NCI-H82 treated with DMSO at 0.1 percent for 48 hours (cell line): ENCODE measurements around the gene APOF.
"Not testable (repeated sequence)": the region's sequence is repeated elsewhere in the genome, so short reads cannot be mapped to it uniquely, and the experiment has no call there.

Source experiments
- DNase-seq: peaks from one replicate; lab custom pipeline; 2025; ENCODE audit not compliant: unreplicated experiment; lab: John Stamatoyannopoulos, UW

The APOF gene

DNA sequence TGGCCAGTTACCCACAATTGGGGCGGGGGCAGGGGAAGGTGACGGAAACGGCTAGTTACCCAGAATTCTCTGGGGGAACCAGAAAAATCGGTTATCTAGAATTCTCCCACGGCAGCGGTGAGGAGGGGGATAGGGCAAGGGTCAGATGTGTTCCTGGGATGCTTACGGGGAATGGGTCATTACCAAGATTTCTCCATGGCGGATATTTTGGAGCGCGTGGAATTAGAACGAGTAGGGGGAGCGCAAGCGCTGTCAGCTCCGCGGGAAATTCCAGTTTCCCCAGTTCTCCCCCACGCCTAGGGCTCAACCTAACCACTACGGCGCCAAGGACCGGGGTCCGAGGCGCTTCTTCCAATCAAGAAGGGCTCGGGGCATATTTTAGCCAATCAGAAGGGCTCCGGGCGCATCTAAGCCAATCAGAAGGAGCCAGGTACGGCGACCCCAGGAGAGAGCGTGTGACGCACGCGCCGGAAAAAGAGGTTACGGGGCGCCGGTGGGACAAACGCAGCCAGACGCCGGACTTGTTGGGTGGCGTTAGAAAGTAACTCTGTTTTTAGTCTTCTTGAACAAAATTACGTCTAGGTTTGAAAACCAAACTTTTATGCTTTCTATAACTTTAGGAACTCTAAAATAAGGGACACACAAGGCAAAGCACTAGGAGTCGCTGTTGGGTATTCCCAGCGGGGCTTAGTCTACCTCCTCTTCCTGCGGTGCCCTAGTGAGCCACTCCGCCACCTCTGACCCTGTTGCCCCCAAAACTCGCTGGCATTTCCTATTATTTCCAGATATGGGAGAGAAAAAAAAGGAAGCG lies 28.8 kb downstream of the APOF start, which contains the start of gene PAN2:
TSS of gene PAN2 (minus strand) at position 322 of the 811 bp plus-strand sequence. CDS start 906 bp downstream, outside the sequence.
- DNase-seq, result peak; percentile 91

DNA sequence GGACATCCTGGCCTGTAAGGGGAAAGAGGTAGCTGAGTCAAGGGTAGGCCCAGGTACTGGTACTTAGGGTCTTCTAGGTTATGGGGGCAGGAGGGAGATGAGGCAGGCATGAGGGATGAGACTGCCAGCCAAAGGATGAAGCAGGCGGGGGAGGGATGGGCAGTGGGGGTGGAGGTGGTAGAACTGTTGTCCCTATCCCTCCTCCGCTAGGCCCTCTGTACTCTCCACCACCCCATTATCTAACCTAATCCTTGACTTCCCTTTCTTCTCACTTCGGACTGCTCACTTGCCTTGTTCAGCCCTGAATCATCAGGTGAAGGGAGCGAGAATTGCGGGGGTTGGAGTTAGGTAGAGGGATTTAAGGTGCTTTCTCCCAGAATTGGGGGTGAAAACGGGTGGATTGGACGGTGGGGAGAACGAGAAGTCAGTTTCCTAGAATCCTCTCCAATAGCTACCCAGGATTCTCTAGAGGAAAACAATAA lies 29.4 kb downstream of the APOF start:
- no peak for DNase-seq

DNA sequence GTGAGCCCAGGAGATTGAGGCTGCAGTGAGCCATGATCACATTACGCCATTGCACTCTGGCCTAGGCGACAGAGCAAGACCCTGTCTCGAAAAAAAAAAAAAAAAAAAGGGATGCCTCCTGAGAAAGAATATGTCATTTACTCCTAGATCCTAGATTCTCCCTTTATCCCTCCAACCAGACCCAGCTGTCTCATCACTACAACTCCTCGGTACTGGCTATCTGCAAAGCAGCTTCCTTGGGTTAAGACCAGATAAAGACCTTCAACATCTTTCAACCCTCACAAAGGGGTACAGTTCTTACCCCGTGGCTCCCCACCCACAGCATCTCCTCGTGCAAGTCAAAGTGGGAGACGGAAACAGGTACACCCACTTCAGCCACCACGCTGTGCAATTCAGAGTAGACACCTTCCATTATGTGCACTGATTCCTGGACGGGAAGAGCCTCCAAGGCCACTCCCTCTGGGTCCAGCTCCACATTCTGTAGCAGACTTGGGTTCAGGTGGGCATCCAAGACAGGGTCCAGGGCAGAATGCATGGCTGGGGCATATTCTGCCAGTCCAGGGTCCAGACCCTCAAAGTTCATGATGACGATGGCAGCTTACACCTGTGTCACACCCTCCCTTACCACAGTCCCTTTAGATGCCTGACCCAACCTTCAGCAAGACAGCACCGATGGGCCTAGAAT lies 30.0 kb downstream of the APOF start:
- DNase-seq, result no peak

DNA sequence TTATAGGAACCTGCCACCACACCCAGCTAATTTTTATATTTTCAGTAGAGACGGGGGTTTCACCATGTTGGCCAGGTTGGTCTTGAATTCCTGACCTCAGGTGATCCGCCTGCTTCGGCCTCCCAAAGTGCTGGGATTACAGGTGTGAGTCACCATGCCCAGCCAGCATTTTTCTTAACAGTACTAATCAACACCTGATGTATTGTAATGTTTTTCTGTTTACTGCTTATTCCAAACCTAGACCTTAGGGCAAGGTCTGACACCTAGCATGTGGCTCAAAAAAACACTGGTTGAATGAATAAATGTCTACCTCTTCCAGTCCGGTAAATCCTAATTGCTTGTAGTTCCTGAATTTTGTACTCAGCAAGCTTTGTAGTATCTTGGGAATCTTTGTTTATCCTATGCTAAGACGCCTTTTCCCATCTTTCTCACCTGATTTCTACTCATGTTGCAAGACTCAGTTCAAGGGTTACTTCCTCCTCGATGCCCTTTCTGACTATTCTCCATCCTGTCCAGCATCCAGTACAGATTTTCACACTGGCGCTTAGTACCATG lies 31.6 kb downstream of the APOF start:
- DNase-seq, result no peak

DNA sequence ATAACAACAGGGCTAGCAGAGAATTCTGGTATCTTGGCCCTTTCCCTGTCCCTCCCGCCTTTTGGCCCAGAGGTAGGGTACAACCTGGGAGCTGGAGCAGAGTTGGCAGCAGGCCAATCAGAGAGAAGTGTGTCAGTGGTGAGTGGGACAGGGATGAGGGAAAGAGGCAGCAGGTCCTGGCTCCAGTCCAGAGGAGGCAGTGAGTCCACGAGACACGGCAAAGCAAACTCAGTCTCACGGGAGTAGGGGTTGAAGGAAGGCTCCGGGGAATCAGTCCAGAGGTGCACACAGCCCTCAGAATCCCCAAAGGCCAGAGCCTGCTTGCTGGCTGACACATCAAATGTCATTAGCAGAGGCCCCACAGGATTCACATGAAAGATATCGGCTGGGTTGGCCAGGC lies 36.1 kb downstream of the APOF start:
- no peak for DNase-seq

DNA sequence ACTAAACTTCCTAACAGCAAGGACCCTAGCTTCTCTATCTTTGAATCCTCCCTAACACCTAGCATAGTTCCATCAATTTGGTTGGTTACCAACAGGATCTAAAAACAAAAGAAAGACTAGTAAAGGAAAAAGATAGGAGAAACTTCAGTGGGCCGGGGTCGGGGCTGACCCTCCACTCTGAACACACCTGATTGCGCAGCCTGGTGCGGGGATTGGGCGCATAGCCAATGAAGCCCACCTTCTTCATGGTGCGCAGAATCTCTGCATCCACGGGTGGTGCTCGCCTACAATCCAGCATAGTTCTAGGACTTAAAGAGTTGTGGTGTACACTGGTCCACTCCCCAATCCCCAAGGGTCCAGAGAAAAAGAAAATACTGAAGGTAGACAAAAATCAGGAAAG lies 36.5 kb downstream of the APOF start:
- no peak for DNase-seq

DNA sequence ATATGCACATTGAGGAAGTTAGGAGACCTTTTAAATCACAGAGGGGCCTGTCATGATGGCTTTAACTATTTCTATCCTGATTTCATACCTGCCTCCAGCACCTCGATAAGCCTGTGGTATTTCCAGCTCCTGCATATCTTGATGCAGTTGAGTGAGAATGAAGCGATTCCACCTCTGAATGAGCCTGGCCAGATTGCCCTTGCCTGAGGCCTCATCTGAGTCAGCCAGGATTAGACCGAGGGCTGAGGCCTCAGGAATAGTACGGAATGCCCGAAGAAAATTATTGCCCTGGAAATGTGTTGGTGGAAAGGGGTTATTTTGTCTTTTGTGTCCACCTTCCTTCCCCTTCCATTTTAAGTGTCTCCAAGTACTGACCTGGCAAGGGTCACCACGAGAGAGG lies 38.5 kb downstream of the APOF start:
- DNase-seq, result no peak

DNA sequence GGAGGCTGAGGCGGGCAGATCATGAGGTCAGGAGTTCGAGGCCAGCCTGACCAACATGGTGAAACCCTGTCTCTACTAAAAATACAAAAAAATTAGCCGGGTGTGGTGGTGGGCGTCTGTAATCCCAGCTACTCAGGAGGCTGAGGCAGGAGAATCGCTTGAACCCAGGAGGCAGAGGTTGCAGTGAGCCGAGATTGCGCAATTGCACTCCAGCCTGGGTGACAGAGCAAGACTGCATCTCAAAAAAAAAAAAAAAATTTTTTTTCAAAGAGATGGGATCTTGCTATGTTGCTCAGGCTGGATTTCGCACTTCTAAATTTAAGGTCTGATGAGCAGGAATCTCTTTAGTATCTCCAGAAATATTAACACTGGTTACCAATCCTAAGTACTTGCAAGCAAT lies 41.0 kb downstream of the APOF start:
- DNase-seq, result not testable (repeated sequence)

DNA sequence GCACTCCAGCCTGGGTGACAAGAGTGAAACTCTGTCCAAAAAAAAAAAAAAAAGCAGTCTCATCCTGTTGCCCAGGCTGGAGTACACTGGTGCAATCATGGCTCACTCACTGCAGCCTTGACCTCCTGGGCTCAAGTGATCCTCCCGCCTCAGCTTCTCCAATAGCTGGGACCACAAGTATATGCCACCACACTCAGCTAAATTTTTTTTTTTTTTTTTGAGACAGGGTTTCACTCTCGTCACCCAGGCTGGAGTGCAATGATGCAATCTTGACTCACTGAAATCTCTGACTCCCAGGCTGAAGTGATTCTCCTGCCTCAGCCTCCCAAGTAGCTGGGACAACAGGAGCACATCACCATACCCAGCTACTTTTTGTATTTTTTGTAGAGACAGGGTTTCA lies 41.6 kb downstream of the APOF start:
- DNase-seq, result no peak

DNA sequence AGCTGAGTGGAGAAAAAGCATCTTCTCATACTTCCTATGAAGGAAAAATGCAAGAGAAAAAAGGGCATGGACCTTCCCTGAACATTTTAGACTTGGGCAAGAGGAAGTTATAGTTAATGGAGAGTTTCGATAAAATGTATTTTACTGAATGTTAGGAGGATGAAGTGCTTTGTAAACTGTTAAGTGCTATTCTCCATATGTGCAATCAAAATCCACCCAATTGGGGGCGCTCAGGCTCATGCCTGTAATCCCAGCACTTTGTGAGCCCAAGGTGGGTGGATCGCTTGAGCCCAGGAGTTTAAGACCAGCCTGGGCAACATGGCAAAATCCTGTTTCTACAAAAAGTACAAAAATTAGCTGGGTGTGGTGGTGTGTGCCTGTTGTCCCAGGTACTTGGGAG lies 45.0 kb downstream of the APOF start:
- DNase-seq, result no peak

DNA sequence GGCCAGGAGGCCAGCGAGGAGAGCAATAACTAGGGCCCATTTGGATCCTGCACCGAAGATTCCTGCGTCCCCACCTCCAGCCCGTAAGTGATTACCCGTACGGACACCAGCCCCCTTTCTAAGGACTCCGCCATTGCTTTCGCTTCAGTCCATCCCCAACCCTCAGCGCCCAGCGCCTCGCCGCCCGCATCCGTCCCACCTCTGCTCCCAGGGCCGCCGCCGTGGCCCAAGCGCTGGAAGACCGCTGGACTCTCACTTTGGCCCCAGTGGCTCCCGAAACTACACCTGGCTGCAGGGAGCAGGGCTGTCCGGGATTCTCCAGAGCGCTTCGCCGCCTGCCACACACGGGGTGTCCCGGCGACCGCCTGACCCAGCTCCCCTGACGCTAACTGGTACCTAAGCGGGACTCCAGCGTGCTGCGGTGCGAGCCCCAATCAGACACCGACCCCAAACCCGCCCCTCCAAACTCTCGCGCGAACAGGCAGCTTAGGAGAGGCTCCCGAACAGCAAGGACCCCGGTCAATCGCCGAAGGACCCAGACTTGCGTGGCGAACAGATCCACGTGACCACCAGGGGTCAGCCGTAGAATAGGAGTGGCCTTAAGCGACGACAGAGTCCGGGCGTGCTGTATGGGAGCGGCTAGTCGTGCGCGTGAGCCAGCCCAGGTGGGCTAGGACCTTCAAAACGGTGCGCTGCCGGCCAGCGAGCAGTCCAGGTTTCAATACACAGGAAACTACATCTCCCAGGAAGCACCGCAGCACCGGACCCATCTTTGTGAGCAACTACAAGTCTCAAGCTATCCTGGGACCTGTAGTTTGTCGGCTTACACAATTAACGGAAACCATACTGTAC lies 46.8 kb downstream of the APOF start, which contains the start of gene CNPY2:
TSS of gene CNPY2 (minus strand) at position 367 of the 852 bp plus-strand sequence. CDS start 771 bp downstream, outside the sequence.
- DNase-seq, result peak; percentile 90

DNA sequence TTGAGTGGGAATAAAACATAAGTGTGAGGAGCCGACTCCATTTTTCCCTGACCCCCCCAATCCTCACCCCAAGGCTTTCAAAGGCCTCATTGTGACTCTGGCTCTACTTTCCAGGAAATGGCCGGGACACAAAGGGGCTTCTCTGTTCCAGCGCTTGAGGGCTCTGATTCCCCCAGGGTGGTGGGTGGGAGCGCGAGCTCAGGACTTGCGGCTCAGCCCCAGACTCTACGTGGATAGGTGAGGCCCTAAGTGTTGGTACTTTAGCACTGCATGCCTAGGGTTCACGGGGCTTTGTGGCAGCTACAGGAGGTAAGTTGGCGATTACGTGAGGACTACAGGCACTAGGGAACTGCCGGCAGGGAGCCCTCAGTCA lies 47.4 kb downstream of the APOF start:
- no peak for DNase-seq

DNA sequence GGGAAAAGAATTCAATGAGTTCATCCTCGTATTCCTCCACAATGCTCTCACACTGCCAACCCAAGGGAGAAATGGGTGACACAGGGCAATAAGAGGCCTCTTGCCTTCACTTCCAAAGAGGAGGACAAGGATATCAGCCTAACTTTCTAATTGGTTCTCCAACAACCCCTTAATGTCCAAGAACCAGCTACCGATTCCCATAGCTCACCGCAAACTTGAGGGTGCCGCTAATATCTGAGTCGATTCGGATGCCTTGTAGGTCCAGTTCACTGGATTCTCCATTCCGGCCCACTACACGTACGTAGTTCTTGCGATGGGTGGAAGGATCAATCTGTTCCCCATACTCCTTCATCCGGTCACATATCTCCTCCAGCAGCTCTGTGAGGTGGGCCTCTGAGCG lies 51.7 kb downstream of the APOF start:
- DNase-seq, result no peak
